ENCODE measurements around the gene NLRC3.

The NLRC3 gene, protein sequence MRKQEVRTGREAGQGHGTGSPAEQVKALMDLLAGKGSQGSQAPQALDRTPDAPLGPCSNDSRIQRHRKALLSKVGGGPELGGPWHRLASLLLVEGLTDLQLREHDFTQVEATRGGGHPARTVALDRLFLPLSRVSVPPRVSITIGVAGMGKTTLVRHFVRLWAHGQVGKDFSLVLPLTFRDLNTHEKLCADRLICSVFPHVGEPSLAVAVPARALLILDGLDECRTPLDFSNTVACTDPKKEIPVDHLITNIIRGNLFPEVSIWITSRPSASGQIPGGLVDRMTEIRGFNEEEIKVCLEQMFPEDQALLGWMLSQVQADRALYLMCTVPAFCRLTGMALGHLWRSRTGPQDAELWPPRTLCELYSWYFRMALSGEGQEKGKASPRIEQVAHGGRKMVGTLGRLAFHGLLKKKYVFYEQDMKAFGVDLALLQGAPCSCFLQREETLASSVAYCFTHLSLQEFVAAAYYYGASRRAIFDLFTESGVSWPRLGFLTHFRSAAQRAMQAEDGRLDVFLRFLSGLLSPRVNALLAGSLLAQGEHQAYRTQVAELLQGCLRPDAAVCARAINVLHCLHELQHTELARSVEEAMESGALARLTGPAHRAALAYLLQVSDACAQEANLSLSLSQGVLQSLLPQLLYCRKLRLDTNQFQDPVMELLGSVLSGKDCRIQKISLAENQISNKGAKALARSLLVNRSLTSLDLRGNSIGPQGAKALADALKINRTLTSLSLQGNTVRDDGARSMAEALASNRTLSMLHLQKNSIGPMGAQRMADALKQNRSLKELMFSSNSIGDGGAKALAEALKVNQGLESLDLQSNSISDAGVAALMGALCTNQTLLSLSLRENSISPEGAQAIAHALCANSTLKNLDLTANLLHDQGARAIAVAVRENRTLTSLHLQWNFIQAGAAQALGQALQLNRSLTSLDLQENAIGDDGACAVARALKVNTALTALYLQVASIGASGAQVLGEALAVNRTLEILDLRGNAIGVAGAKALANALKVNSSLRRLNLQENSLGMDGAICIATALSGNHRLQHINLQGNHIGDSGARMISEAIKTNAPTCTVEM

DNA sequence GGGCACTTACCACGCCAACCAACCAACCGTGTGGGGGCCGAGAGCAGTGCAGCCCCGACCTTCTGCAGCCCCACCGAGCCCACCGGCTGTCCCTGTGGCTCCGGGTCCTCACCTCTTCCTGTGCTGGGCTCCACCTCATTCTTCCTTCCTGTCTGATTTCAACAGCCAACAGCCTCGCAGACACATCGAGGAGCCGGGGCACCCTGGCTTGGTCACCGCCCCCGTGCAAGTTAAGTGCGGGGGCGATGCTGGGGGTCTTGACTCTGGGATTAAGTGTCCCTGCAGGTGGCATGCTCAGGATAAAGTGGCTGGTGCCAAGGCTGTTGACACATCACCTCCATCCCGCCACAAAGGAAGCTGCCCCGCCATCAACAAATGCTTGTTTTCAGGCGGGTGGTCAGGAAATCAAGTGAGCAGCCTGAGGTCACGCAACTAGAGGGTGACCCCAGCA, at the start of gene NLRC3:
TSS of gene NLRC3 (minus strand) at position 102 of the 451 bp plus-strand sequence. CDS start 12,367 bp downstream, outside the sequence.
- no peak for DNase-seq

DNA sequence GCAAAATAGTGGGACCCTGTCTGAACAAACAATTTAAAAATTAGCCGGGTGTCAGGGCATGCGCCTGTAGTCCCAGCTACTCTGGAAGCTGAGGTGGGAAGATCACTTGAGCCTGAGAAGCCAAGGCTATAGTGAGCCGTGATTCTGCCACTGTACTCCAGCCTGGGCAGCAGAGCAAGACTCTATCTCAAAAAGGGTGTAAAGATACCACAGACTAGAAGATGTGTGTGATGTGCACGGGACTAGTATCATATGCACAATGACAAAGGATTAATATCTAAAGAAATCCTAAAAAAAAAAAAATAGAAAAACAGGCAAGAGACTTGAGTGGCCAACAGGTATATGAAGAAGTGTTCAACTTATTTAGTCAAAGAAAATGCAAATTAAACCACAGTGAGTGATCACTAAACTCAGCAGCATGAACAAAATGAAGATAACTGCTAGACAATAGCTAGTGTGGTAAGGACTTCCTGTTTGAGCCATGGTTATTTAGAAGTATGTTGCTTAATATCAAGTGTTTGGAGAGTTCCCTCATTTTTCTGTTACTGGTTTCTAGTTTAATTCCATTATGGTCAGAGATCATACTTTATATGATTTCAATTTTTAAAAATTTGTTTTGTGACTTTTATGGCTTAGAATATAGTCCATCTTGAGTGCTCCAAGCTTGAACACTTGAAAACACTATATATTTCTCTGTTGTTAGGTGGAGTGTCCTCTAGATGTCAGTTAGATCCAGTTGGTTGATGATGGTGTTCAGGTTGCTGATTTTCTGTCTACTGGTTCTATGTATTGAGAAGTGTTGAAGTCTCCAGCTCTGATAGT, 48.9 kb upstream of the NLRC3 start:
- peak; percentile 16 for DNase-seq

DNA sequence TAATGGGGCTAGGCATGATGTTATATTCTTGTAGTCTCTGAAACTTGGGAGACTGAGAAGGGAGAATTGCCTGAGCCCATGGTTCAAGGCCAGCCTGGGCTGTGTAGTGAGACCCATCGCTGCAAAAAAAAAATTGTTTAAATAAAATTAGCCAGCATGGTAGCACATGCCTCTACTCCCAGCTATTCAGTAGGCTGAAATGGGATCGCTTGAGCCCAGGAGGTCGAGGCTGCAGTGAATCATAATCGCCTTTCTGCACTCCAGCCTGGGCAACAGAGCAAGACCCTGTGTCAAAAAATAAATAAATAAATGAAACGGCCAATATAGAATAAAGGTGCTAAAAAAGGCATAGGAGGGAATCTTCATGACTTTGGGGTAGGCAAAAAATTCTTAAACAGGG, 48.1 kb upstream of the NLRC3 start:
- DNase-seq: peak; percentile 5

DNA sequence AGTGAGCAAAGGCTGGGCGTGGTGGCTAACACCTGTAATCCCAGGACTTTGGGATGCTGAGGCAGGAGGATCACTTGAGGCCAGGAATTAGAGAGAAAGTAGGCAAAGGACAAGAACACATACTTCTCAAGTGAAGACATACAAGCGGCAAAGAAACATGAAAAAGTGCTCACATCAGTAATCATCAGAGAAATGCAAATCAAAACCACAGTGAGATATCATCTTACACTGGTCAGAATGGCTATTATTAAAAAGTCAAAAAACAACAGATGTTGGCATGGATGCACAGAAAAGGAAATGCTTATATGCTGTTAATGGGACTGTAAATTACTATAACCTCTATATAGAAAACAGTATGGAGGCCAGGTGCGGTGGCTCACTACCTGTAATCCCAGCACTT, 46.4 kb upstream of the NLRC3 start:
- peak; percentile 3 for DNase-seq

DNA sequence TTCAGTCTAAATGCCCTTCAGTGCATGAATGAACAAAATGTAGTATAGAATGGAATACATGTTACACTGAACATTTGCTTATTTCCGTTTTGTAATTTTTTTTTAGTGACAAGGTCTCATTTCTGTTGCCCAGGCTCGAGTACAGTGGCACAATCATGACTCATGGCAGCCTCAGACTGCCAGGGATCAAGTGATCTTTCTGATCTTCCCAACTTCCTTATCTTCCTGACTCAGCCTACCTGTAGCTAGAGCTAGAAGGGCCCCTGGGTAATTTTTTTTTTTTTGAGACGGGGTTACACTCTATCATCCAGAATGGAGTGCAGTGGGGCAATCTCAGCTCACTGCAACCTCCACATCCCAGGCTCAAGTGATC, 41.6 kb upstream of the NLRC3 start:
- peak; percentile 26 for DNase-seq

DNA sequence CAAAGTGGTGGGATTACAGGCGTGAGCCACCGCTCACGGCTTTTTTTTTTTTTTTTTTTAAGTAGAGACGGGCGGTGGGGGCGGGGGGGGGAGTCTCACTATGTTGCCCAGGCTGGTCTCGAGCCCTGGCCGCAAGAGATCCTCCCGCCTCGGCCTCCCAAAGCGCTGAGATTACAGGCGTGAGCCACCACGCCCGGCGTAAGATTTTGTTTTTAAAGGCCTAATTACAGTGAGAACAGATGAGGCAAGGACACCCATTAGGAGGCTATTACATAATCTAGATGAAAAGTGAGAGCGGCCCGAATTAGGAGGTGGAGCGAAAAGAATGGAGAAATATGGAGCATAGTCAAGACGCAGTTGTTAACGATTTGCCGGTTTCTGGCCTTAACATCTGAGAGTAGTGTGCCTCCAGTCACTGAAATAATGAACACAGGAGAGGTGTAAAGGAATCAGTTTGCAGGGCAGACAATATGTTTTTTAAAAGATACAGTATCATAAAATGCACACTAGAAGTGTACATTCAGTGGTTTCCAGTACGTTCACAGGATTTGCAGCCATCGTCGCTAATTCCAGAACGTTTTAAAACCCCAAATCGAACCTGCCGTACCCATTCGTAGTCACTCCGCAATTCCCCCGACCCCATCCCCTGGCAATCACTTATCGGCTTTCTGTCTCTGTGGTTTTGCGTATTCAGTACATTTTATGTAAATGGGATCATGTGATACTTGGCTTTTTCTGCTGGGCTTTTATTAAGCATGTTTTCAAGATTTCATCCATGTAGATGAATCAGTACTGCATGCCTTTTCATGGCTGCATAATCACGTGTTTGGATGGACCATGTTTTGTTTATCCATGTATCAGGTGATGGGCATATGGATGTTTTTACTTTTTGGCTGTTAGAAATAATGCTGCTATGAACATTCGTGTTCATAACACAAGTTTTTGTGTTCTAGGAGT, 35.6 kb upstream of the NLRC3 start:
- DNase-seq: peak; percentile 22

DNA sequence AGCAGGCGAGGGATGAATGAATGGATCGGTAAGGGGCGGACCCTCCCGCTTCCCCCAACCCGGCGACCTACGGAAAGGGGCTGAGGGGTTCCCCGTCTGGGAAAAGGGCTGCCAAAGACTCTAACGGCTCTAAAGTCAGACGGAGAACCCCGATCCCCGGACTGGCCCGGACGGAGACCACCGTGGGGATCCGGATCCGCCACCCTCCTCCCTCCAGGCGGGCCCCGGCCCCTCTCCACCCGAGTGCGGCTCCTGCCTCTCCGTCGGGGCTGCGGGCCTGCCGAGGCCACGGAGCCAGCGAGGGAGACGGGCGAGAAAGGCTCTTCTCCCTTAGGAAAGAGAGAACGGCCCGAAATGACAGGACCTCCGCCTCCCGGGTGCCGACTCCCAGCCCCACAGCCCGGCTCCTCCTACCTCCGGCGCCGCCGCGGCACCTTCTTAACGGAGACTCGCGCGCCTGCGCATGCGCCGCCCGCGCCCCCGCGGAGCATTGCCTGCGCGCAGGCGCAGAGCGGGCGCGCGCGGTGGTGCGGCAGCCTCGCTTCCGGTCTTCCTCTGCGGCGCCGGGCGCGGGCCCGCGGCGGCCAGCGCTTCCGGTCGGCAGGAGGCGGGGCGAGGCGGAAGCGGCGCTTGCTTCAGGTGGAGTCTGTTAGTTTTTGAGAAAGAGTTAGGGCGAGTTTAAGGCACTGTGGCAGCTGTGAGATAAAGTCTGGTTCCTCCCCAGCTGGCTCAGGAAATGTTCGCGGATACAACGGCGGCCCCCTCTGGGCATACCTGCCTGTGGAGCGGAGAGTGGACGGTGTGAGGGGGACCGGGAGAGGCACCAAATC, 34.2 kb upstream of the NLRC3 start, which contains the start of gene SLX4:
TSS of gene SLX4 (minus strand) at position 461 of the 830 bp plus-strand sequence. CDS start 2,642 bp downstream, outside the sequence.
- peak; percentile 94 for DNase-seq

DNA sequence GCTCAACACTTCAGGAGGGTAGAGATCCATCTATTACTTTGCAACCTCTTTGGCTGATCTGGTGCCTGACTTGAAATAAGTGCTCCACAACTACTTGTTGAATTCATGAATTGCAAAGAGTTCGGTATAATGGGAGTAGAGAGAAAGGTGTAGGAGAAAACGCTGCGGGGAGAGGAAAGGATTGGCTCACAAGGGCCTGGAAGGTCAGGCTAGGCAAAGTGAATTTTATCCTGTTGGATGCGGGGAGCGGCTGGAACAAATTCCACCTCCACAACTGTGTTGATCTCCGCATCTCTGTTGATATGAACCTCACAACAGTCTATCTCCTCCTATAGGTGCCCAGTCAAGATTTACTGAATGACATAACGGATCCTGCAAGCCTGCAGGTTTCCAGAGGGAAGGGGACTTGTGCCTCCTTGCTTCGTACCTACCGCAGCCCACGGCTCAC, 33.5 kb upstream of the NLRC3 start:
- DNase-seq: no peak

DNA sequence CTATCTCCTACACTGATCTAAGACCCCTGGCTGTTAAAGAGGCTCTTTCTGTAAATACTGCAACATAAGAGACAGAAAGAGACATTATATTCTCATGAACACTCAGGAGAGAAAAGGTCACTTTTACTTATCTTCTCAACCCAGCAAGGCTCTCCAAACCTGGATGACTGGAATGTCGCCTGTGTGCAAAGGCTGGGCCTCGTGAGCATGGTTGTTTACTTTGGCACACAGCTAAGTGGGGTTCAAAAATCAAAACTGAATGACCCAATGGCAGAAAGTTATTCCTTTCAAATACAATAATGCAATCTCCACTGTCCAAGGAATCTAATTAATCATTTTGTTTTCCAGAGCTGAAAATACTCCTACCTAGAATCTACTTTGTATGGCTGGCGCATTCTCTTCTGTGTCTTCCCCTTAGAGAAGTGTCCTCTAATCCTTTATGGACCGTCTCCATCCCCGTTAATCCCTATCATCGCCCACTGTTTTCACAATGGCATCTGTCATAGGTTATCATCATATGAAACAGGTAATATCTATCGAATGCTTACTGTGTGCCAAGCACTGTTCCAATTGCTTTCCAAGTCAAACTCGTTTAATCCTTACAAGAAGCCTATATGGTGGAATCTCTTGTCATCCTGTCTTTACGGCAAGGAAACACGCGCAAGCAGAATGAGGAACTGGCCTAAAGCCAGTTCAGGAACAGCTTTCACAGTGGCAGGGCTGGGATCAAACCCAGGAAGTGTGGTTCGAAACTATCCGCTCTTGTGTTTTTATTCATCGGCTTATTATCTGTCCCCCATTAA, 32.9 kb upstream of the NLRC3 start:
- DNase-seq: peak; percentile 19

DNA sequence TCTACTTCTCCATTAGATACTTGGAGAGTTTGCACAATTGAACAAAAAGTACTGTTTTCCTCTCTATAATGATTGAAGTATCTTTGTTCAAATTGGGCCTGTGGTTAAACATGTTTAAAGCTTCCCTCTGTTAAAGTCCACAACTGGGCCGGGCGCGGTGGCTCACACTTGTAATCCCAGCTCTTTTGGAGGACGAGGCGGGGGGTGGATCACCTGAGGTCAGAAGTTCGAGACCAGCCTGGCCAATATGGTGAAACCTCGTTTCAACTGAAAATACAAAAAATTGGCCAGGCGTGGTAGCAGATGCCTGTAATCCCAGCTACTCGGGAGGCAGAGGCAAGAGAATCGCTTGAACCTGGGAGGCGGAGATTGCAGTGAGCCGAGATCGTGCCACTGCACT, 31.8 kb upstream of the NLRC3 start:
- peak; percentile 19 for DNase-seq

DNA sequence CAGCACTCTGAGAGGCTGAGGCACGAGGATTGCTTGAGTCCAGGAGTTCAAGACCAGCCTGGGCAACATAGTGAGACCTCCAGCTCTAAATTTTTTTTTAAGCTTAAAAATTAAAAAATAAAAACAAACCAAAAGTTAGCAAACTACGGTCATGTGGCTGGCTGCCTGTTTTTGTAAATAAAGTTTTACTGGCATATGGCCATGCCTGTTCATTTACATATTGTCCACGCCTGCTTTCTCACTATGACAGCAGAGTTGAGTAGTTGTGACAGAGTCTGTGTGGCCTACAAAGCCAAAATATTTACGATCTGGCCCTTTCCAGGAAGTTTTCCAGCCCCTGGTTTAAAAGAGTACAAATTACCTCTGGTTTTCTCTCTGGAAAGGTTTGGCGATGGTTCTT, 30.9 kb upstream of the NLRC3 start:
- peak; percentile 18 for DNase-seq

DNA sequence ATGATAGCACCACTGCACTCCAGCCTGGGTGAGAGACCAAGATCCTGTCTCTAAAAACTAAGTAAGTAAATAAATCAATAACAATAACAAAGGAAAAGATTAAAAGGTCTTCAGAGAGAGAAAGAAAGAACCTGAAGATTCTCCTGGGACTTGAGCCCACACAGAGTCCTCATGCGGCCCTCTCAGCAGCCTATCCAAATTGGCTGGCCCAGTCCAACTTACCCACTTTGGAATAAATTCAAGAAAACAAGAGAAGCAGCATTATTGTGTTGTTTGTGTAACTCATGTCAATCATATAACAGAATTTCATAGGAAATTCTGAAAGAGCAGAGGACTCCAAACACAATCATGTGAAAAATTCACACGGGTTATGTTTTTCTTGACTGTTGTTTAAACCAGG, 30.4 kb upstream of the NLRC3 start:
- DNase-seq: peak; percentile 14

DNA sequence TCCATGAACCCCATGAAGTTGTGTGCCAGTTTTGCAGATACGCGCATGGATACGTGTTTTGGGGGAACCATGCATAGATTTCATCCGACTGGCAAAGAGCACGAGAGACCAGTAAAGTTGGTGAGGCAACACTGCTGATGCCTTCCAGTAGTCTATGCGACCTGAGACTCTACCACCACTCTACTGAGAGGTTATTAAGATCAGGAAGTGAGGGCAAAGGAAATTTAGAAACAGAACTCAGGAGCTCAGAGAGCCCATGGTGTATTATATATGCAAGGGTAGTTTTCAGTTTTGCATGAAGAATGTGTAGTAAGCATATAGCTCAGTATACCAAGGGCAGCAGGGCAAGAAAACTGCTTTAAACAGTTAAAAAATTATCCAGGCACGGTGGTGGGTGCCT, 30.0 kb upstream of the NLRC3 start:
- DNase-seq: no peak

DNA sequence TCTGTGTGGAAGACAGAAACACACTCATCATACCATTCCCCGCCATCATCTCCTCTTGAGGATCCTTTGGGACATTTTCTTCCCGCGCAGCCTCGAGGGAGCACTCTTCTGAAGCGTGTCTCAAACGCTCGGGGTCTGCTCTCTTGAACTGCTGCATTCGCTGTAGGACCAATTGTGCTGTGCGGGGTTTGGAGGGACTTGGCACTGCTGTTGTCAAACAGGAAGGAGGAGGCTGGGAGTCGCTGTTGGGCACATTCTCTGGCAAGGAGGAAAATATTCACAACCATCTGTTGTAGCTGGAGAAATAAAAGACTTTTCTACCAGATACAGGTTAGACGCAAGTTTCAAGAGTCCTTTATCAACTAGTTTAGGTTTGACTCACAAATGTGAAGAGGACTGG, 29.2 kb upstream of the NLRC3 start:
- DNase-seq: no peak

DNA sequence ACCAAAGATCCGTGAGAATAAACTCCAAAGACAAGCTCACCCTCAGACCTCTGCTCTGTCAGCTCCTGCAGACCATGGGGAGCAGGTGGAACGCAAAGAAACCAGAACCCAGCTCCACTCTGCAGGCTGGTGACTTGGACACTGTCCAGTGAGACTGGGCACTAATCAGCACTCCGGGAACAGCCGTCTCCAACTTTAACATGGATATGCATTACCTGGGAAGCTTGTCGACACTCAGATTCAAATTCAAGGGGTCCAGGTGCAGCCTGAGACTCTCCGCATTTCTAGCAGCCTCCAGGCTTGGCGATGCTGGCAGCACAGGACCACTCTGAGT, 25.1 kb upstream of the NLRC3 start:
- no peak for DNase-seq

DNA sequence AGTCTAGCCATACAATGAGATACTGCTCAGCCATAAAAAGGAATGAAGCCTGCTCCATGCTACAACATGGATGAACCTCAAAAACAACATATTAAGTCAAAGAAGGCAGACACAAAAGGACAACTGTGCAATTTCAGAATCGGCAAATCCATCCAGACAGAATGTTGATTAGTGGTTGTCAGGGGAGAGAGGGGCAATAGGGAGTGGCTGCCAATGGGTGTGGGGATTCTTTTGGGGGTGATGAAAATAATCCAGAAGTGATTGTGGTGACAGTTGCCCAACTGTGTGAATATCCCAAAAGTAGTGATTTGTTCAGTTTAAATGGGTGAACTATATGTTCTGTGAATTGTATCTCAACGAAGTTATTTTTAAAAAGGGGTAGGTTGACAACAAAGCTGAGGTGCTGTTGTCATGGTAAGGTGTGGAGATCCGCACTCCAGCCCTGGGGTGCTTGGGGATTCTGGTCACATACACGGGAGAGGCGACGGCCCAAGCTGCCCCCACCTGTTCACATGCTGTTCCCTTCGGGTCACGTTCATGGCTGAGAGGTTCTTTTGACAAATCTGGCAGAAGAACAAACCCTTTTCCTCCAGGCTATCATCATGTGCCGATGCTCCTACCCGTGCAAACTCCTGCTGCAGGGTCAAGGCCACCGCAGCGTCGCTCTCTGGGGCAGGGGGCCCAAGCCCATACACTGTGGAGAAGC, 24.6 kb upstream of the NLRC3 start:
- DNase-seq: no peak

DNA sequence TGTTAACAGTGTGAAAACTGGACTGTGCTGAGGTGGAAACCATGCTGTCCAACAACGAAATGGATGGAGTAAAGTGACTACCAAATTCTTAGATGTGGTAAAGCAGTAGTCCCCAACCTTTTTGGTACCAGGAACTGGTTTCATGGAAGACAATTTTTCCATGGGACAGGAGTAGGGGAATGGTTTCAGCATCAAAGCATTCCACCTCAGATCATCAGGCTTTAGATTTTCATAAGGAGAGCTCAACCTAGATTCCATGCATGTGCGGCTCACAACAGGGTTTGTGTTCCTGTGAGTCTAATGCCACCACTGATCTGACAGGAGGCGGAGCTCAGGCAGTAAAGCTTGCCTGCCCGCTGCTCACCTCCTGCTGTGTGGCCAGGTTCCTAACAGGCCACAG, 22.7 kb upstream of the NLRC3 start:
- DNase-seq: no peak

DNA sequence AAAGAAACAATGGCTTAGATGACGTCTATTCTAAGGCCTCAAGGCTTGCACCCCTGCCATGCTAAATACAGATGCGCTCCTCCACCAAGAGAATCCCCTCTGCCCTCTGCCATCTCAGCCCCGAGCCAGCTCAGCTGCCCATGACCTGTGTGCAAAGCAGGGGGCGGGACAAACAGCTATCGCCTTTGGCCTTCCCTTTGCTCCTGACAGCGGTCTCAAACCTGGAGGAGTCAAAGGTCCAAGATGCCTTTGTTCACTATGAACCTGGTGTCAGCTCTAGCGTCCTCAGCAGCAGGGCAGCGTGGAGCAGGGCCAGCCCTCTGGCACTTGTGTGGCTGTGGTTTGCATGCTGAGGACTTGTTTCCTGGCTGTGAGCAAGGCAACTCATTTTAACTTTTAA, 21.9 kb upstream of the NLRC3 start:
- DNase-seq: no peak

DNA sequence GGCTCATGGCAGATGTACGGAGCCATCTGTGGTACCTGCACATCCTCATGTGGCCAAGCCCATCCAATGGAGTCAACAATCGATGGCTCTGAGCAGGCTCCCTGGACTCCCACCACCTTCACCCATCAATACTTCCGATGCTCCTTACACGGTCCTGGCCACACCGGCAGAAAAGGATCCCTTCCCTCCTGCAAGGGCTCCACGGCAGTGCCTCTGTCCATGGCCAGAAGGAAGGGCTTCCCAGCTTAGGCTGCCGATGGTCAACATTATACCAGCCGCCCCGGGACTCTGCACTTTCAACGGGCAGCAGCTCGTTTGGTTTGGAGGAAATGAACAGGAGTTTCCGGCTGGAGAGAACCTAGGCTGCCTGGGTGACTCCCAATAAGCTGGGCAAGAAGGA, 21.0 kb upstream of the NLRC3 start:
- no peak for DNase-seq

Data from islet precursor cell (in vitro differentiated cells).